SKM-1 treated with dmso at 0.1 percent for 144 hours (cell line): ENCODE results near the gene CCNG1.
"Not testable (repeated sequence)": the region's sequence is repeated elsewhere in the genome, so short reads cannot be mapped to it uniquely, and the experiment has no call there.

Experiments
- DNase-seq: peaks from one replicate; lab custom pipeline; 2025; ENCODE audit not compliant: unreplicated experiment; lab: John Stamatoyannopoulos, UW

CCNG1 gene

GRCh38 chr5:163437309-163438182, at the start of gene CCNG1:
CCNG1 (plus strand) TSS chr5:163437595; CDS start chr5:163439257, 1,662 bp downstream.
- peak; percentile 94 for DNase-seq

- DNase-seq, result no peak
Measured at GRCh38 chr5:163395792-163396191, 41.6 kb upstream of the CCNG1 start.

- peak; percentile 85 for DNase-seq
Measured at GRCh38 chr5:163396818-163397340, 40.5 kb upstream of the CCNG1 start.

- no peak for DNase-seq
Measured at GRCh38 chr5:163397354-163397753, 40.0 kb upstream of the CCNG1 start.

GRCh38 chr5:163399923-163400322, 37.5 kb upstream of the CCNG1 start:
- no peak for DNase-seq

GRCh38 chr5:163401271-163401670, 36.1 kb upstream of the CCNG1 start:
- DNase-seq, result no peak

GRCh38 chr5:163402007-163402406, 35.4 kb upstream of the CCNG1 start:
- DNase-seq, result no peak

GRCh38 chr5:163404364-163405173, 32.8 kb upstream of the CCNG1 start:
- no peak for DNase-seq

- peak; percentile 59 for DNase-seq
Measured at GRCh38 chr5:163407034-163407655, 30.2 kb upstream of the CCNG1 start.

- peak; percentile 48 for DNase-seq
Measured at GRCh38 chr5:163408311-163408923, 29.0 kb upstream of the CCNG1 start.

- DNase-seq, result no peak
Measured at GRCh38 chr5:163409384-163409783, 28.0 kb upstream of the CCNG1 start.

GRCh38 chr5:163410505-163410904, 26.9 kb upstream of the CCNG1 start:
- no peak for DNase-seq

GRCh38 chr5:163415673-163416072, 21.7 kb upstream of the CCNG1 start:
- DNase-seq, result not testable (repeated sequence)

GRCh38 chr5:163424836-163425235, 12.6 kb upstream of the CCNG1 start:
- no peak for DNase-seq

- not testable (repeated sequence) for DNase-seq
Measured at GRCh38 chr5:163426128-163426527, 11.3 kb upstream of the CCNG1 start.

GRCh38 chr5:163432544-163432943, 4.9 kb upstream of the CCNG1 start:
- no peak for DNase-seq

- no peak for DNase-seq
Measured at GRCh38 chr5:163433271-163433670, 4.1 kb upstream of the CCNG1 start.

- DNase-seq, result no peak
Measured at GRCh38 chr5:163434401-163434866, 3.0 kb upstream of the CCNG1 start.

- no peak for DNase-seq
Measured at GRCh38 chr5:163436515-163436914, 880 bp upstream of the CCNG1 start.

- no peak for DNase-seq
Measured at GRCh38 chr5:163437011-163437308, 435 bp upstream of the CCNG1 start.

- DNase-seq, result peak; percentile 25
Measured at GRCh38 chr5:163439092-163439425, 1.7 kb downstream of the CCNG1 start.
